Fibroblast of skin of scalp (primary cell): Measurements from ENCODE around the gene CAMSAP3.
A peak's percentile ranks its signal among the peaks of the same experiment; 100 is the strongest.

Source experiments
- DNase-seq: peaks from one replicate; pipeline ENCODE4 v3.0.0-alpha.2; 2013

The CAMSAP3 gene

DNA sequence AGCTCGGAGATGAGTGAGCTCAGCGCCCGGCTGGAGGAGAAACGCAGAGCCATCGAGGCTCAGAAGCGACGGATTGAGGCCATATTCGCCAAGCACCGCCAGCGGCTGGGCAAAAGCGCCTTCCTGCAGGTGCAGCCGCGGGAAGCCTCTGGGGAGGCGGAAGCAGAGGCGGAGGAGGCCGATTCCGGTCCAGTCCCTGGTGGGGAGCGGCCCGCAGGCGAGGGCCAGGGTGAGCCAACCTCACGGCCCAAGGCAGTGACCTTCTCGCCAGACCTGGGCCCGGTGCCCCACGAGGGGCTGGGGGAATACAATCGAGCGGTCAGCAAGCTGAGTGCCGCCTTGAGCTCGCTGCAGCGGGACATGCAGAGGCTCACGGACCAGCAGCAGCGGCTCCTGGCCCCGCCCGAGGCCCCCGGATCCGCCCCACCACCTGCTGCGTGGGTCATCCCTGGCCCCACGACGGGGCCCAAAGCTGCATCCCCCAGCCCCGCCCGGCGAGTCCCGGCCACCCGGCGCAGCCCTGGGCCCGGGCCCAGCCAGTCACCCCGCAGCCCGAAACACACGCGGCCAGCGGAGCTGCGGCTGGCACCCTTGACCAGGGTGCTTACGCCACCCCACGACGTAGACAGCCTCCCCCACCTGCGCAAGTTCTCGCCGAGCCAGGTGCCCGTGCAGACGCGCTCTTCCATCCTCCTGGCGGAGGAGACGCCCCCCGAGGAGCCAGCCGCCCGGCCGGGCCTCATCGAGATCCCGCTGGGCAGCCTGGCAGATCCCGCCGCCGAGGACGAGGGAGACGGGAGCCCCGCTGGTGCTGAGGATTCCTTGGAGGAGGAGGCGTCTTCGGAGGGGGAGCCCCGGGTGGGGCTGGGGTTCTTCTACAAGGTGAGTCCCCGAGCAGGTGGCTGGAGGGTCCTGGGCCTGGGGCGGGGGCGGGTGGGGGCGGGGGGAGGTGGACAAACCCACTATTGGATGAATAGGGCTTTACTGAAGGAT is 16.9 kb downstream of the CAMSAP3 start:
- DNase-seq: no peak

DNA sequence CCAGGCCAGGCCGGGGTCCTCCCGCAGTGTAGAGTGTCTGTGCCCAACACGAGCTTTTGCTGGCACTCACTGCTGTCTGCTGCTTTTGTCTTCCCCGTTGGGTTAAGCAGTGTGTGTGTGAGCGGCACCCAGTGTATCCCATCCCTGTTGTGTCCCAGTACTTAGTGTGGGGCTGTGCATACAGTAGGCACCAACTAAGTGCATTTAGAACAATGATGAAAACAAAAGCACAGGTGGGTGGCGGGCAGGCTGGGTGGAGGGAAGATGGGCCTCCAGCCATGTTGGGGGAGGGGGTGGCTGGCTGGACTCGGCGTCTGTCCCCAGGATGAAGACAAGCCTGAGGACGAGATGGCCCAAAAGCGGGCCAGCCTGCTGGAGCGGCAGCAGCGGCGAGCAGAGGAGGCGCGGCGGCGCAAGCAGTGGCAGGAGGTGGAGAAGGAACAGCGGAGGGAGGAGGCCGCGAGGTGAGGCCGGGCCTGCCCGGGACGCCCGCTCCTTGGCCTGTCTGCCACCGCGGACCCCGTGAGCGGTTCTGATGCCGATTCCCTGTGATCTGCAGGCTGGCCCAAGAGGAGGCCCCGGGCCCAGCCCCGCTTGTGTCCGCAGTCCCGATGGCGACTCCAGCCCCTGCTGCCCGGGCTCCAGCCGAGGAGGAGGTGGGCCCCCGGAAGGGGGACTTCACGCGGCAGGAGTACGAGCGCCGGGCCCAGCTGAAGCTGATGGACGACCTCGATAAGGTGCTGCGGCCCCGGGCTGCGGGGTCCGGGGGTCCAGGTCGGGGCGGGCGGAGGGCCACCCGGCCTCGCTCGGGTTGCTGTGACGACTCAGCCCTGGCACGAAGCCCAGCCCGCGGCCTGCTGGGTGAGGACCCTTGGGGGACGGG is 19.4 kb downstream of the CAMSAP3 start:
- DNase-seq: no peak

DNA sequence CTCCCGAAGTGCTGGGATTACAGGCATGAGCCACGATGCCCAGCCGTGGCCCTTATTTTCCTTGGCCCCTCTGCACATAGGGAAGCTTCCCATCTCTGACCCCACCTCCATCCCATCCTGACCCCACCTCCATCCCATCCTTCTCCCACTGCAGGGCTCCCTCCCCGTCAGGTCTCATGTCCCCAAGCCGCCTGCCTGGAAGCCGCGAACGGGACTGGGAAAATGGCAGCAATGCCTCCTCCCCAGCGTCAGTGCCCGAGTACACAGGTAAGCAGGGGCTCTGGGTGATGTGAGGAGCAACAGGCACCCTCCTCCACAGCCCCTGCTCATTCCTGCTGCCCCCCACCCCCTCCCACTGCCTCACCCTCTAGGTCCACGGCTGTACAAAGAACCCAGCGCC is 21.5 kb downstream of the CAMSAP3 start:
- DNase-seq: no peak

DNA sequence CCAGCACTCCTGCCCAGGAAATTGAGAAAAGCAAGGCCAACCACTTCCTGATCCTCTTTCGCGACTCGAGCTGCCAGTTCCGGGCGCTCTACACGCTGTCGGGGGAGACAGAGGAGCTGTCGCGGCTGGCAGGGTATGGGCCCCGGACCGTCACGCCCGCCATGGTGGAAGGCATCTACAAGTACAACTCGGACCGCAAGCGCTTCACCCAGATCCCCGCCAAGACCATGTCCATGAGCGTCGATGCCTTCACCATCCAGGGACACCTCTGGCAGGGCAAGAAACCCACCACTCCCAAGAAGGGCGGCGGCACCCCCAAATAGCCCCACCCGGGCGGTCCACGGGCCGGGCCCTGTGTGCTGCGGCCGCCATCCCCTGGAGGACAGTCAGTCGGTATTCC is 22.1 kb downstream of the CAMSAP3 start:
- no peak for DNase-seq

DNA sequence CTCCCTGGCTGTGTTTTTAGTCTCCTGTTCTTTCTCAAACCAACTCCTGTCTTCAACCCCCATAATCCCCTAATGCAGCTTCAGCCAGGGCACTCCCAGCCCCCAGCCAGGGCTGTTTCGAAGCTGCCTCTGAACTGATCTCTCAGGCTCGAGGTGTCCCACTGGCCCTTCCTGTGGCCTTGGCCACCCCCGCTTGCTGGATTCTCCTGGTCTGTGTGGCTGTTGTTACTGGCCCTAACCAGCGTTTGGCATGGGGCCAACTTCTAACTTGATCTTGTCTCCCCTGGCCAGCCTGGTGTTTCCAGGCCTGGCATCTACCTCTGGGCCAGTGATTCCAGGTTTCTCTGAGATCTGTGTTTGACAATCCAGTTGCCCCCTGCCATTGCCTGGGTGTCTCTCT is 22.7 kb downstream of the CAMSAP3 start:
- no peak for DNase-seq

DNA sequence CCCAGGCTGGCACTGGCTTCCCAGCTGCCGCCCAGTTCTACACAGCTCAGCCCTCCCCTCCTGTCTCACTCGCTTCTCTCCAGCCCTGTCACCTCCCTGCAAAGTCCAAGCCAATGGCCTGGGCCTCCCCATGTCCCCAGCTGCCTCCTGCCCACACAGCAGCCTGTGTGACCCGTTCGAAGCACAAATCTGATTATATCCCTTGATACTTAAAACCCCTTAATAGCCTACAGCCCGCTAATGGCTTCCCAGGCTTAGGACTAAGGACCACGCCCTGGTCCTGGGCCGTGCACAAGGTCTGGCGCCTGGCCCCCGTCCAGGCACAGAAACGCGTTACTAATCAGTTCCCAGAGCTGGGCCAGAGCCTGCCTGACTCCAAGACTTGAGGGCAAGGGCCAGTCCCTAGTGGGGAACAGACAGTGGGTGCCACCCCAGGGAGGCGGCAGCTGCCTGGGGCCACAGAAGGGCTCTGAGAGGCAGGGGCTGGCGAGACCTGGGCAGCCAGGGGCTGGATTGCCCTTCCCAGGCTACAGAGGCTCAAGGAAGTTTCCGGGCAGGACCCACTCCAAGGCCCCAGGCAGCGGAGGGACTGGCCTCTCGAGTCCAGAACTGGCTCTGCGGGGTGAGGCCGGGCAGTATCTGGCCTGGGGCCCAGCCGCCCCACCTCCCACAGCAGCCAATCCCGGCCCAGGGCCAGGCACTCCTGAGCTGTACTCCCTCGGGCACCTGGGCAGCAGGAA is 23.3 kb downstream of the CAMSAP3 start:
- no peak for DNase-seq

DNA sequence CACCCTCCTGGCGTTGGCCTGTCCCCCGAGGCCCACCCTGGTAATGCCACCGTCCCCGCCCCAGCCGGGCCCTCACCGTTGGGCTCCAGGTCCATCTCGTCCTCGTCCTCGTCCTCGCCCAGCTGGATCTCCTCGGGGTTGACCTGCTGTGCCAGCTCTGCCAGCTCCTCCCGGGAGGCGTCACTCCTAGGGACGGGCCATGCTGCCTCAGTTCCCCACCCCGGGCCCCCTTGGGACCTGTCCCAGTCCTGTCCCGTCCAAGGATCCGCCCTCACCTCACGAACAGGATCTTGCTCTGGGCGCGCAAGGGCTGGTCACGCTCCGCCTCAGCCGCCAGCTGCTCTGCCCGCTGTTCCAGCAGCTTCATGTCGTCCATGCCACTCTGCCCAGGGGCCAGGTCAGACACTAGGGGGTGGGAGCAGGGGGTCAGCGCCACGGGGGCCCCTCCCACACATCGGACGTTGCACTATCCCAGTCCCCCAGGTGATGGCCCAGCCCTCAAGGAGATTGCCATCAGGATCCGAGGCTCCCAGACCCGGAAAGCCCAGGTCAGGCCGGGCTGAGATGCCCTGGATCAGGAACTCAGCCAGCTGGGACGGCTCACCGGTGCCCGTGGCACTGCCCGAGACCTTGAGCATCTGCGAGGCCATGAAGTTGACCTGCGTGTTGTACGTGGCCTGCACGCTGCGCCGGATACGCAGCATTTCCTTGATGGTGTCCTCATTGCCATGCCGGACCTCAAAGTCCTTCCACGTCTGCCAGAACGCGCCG is 24.2 kb downstream of the CAMSAP3 start:
- no peak for DNase-seq

DNA sequence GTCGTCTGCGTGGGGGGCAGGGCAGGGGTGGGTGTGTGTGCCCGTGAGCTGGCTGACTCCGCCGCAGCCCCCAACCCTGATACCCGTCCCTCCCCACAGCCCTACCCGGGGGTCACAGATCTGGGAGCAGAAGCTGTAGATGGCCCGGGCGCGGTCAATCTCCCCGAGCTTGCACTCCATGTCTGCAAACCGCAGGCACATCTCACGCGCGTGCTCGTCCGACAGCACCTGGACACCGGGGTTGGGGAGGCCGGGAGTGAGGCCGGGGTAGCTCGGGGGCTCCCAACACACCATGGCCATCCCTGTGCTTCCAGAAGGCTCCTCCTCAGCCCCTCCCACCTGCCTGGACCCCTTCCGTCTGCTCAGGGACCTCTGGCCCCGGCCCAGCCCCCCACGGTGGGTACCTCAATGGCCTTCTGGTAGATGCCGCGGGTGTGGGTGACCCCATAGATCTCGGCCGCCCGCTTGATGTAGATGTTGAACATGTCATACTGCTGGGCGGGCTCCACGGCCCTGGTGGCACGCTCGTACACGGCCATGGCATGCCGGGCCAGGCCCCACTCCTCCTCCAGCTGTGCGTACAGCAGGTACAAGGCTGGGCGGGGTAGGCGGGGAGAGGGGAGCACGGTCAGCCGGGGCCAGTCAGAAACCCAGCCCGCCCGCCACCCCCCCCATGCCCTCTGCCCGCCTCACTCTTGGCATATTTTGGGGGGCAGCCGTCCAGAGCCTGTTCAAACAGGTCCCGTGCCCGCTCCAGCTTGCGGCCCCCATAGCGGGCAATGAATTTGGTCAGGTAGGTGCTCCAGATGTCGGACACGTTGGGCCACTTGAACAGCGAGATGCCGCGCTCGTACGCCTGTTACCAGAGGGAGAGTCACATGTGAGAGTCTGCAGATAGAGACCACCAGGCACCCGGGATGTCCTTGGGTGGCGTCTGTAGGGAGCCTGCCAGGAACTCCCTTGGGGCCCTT is 25.1 kb downstream of the CAMSAP3 start:
- DNase-seq: no peak

DNA sequence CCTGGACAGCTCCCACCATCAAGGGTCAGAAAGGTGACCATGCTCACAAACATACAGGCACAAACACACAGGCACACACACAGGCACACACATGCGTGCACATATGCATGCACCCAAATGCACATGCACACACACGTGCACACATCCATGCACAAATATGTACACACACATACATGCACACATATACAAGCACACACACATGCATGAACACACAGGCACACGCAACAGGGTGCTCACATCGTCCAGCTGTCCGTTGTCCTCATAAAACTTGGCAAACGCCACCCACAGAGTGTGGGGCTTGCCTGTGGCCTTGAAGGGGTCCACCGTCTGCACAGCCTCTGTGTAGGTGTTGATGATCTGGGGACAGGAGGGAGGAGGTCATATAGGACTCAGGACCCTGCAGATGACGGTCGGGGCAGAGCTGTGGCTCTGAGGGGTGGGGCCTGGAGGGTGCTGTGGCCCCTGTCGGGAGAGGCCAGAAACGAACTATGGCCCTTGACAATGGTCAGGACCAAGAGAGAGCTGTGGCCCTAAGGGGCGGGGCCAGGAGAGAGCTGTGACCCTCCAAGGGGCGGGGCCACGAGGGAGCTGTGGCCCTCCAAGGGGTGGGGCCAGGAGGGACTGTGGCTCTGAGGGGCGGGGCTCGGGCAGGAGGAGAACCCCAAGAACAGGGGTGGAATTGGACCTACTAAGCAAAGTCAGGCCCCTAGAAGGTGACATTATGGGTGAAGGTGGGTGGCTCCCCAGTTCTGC is 27.4 kb downstream of the CAMSAP3 start:
- no peak for DNase-seq

DNA sequence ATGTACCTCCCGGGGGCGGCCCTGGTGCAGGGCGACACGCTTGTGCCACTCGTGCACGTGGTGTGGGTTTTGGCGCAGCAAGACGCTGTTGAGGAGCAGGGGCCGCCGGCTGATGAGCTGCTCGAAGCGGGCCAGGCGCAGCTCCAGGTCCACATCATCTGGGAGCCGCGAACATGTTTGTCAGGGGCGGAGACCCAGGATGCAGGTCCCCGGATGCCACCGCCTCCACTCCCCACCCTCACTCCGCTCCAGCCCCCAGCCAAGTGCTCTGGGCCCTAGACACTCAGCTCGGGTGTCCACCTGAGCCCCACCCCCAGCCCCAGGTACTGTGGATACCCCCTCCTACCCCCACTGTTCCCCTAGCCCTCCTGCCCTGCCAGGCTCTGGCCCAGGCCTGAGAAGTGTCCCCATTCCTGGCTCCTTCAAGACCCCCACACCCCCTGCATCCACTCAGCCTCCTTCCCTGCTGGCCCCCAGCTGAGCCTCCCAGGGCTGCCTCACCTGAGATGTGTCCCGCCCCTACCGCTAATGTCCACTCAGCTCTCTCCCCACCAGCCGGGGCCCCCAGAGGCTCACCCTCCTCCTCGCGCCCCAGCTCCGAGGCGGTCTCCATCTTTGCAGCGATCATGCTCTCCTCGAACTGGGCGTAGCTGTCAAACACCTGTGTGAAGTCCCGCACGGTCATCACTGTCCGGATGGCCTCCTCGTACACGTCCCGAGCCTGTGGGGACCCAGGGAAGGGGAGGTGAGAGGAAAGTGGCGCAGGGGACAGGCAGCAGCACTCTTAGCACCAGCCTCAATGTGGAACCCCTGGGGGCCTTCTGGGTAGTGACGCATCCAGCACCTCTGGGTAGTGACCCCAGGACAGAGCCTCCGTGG is 28.3 kb downstream of the CAMSAP3 start:
- DNase-seq: no peak

DNA sequence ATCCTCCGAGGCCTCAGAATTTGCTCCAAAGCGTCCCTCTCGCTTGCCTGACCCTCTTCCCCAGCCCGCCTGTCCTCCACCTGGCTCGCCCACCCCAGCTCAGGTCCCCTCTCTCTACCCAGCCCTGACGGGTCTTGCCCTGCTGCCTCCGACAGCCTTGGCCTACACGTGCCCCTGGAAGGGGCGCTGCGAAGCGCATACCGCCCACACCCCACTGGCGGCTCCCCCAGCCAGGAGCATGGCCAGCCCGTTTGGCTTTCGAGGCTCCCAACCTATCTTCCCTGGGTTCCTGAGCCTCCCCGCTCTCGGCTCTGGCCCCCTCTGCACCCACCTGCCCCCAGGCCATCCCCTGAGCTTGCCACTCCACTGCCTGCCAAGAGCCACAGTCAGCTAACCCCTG is 29.1 kb downstream of the CAMSAP3 start:
- no peak for DNase-seq

DNA sequence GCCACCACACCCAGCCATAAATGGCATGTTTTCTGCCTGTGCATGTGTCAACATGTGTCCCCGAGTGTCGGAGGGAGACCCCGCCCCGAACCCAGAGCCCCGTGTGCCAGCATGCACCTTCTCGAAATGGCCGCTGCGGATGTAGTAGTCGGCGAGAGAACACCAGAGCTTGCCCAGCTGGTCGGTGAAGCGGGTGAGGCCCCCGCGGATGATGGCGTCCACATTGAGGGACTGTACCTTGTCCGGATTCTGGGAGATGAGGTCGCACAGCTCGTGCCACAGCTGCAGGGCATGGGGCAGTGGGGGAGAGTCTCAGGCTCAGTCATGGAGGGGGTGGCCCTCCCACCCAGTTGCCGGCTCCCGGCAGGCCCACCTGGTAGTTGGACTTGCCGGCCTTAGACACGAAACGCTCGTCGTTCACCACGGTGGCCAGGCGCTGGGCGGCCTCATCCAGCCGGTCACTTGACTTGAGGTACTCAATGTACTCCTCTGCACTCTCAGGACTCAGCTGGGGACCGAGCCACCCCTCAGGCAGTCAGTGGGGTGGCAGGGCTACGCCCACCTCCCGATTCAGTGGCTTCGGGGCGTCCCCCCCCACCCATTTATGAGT is 30.2 kb downstream of the CAMSAP3 start:
- DNase-seq: no peak

DNA sequence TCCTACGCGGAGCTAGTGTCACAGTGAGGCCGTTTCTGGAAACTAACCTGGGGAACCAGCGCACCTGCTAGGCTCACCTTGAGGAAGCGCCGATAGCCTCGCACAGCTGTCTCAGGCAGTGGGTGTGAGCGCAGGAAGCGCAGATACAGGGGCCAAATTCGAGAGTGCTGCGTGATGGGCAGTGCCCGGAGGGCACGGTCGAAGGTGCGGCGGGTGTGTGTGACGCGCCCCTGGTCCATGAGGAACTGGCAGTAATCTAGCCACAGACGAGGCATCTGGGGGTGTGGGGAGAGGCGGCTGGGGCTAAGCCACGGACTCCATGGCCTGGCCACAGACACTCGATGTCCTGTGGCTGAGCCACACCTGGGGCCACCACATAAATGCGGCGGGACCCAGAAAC is 31.5 kb downstream of the CAMSAP3 start:
- DNase-seq: no peak

DNA sequence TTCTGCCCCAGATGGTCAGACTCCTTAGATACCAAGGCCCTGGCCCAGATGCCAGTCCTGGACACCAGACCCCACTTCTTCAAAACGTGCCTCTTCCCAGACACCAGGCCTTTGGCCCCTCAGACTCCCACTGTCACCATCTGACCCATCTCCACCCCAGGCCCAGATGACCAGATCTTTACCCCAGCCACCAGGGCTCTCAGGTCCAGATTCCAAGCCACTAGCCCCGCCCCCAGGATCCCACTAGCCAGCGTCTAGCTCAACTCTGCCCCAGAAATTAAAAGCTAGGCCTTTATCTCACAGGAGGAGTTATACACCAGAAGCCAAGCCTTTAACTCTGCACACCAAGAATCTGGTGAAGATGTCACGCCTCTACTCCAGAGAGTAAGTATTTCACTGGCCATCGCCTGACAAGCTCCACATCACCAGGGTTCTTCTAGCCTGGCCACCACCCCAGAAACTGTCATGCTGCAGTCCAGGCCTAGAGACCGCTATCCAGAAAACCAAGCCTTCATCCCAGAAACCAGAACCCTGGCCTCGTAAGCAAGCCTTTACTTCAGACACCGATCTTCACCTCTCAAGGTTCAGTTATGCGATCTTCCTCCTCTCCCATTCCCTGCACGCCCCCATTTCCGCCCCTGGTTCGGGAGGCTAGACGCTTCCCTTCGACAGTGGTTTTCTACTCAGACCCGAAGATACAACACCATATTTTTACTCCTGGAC is 33.1 kb downstream of the CAMSAP3 start:
- no peak for DNase-seq

DNA sequence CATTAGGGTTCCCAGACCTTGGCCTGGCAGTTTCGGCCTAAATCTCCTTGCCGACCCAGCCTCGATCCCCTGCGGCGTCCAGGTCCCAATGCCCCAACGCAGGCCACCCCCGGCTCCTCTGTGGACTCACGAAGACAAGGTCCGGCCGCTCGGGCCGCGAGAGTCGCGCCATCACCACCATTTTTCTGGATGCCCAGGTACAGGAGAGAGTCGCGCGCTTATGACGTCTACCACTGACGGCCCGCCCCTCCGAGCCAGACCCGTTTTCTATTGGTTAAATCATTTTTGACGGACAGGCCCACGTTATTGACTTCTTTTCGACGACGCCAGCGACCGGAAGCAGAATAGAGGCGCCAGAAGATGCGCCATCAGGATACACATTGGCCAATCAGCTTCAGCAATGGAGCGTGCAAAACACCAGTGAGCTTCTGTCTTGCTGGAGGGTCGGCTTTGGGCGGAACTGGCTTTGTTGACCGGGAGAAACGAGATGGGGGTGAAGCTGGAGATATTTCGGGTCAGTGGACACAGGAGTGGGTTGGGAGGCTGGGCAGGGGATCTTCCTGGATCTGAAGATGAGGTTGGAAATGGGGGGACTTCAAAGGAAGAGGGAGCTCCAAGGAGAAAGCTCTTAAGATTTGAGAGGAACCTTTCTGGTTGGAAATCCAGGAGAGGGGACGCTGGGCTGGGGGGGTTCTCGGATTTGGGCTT is 33.8 kb downstream of the CAMSAP3 start, which contains the start of the genes PET100 and XAB2:
PET100 (plus strand) TSS at position 447 of the 708 bp plus-strand sequence; CDS start at position 488, 41 bp downstream.
XAB2 (minus strand) TSS at position 199 of the 708 bp plus-strand sequence; CDS start at position 181, 18 bp downstream.
- peak; percentile 99 for DNase-seq

DNA sequence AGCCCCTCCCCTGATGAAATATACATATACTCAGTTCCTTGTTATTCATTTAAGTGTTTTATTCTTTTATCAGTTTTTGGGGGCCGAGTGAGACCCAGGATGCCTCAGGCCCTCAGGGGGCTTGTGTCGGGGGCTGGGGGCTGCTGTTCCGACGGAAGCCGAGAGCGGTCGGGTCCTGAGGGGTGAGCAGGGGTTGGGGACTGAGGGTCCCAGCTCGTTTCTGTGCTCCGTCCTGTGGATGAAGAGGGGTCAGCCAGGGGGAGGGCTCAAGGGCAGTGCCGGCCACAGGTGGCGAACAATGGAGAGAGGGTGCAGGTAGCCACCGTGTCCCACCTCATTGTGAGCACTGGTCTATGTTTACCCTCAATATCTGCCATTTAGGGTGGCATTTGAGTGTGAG is 35.9 kb downstream of the CAMSAP3 start:
- no peak for DNase-seq
